Uterus (tissue), 4 donors: ENCODE results near the gene HS3ST6. TPM values are rescaled to one million over a fixed set of nuclear protein-coding genes. Genes with fewer than 3 reads are reported as not detected.

Experiments
- DNase-seq, 2 donors: peaks; one replicate each; pipeline ENCODE4 v3.0.0-alpha.2; 2019 to 2020
- H3K27ac ChIP-seq, 2 donors: fragments of 200-600 bp; sonication (generic); 1 replicate in 1 of 2; 2 replicates in 1 of 2; pipeline ENCODE4 v1.5.1; 2016 to 2018
- H3K27me3 ChIP-seq, 2 donors: fragments of 200-600 bp; sonication (generic); one replicate each; pipeline ENCODE4 v1.5.1; 2018 to 2019; ENCODE audit warnings: control low read depth in 1 of 2
- H3K36me3 ChIP-seq, 2 donors: fragments of 200-600 bp; sonication (generic); one replicate each; pipeline ENCODE4 v1.5.1; 2019; ENCODE audit warnings: control low read depth in 1 of 2
- H3K4me1 ChIP-seq, 2 donors: fragments of 200-600 bp; sonication (generic); one replicate each; pipeline ENCODE4 v1.5.1; 2018 to 2019; ENCODE audit warnings: control low read depth in 1 of 2
- H3K4me3 ChIP-seq, 2 donors: fragments of 200-600 bp; sonication (generic); 1 replicate in 1 of 2; 2 replicates in 1 of 2; pipeline ENCODE4 v1.5.1; 2018 to 2019; ENCODE audit warnings: mild to moderate bottlenecking in 1 of 2
- H3K9me3 ChIP-seq, 2 donors: fragments of 200-600 bp; sonication (generic); one replicate each; pipeline ENCODE4 v1.5.1; 2019; ENCODE audit warnings: control low read depth in 1 of 2
- CTCF ChIP-seq, 4 experiments: fragments of 200-600 bp in 2 of 4; fragments of 450-650 bp in 2 of 4; sonication (generic) in 2 of 4; IDR thresholded peaks; one replicate each; pipeline ENCODE4 v1.5.1; 2016 to 2019; ENCODE audit warnings: antibody characterized with exemption in 4 of 4, mild to moderate bottlenecking in 2 of 4, moderate library complexity in 1 of 4
- POLR2A ChIP-seq, 2 donors: fragments of 450-650 bp; IDR thresholded peaks; one replicate each; pipeline ENCODE4 v1.6.1; 2016; ENCODE audit warnings: antibody characterized with exemption in 2 of 2, mild to moderate bottlenecking in 1 of 2, moderate library complexity in 1 of 2
- intact Hi-C: fragments of 100-400 bp; cut with DNase I; formaldehyde crosslinking; loops from one replicate; pipeline ENCODE4 v1.15.1; 2023; ENCODE audit warnings: low total_unique reads
- total RNA-seq, 4 donors: library from RNA; depleted of rRNA in 3 of 4; stranded (reverse); fragments of >200 nt in 3 of 4; gene quantifications; one replicate each; pipeline versions ENCODE4 v1.1.0 to v1.2.4, GENCODE V29; 2014 to 2023
- donor health status: DM: yes; HTN: yes; CAD: no.

Gene HS3ST6
- total RNA-seq, 4 donors from 2014 or later = not detected

GRCh38 chr16:1916640-1916990 is 1.6 kb downstream of the HS3ST6 start:
- no peak for TF ChIP-seq CTCF (IDR thresholded peaks at IDR 0.05)
- TF ChIP-seq POLR2A (IDR thresholded peaks at IDR 0.05) = no peak
- H3K27me3 ChIP-seq = peaks cover 0 to 12% of the 10 kb centered on the region in 2 donors

GRCh38 chr16:1915732-1916639 is 2.2 kb downstream of the HS3ST6 start:
- no peak for DNase-seq
- no peak for TF ChIP-seq CTCF (IDR thresholded peaks at IDR 0.05)
- TF ChIP-seq POLR2A (IDR thresholded peaks at IDR 0.05) = no peak

More at GRCh38 chr16:1916640-1916990, 1.6 kb downstream of the HS3ST6 start:
- Histone ChIP-seq H3K4me1 (peaks cover 0 to 7% of the 10 kb centered on the region in 2 donors), H3K36me3 (no peaks in the 10 kb centered on the region), H3K4me3 (no peak overlapping the region), H3K27ac (no peak overlapping the region), H3K9me3 (no peaks in the 10 kb centered on the region)
- no peak for DNase-seq
- intact Hi-C loops = no loop called here

GRCh38 chr16:1914988-1915387 is 3.2 kb downstream of the HS3ST6 start:
- TF ChIP-seq POLR2A (IDR thresholded peaks at IDR 0.05) = no peak
- H3K36me3 ChIP-seq = no peaks in the 10 kb centered on the region
- peaks cover 0 to 7% of the 10 kb centered on the region in 2 donors for H3K4me1 ChIP-seq
- H3K27me3 ChIP-seq = peaks cover 0 to 12% of the 10 kb centered on the region in 2 donors
- H3K9me3 ChIP-seq = no peaks in the 10 kb centered on the region
- intact Hi-C loops = no loop called here
- DNase-seq = no peak
- no peak overlapping the region for H3K4me3 ChIP-seq
- H3K27ac ChIP-seq = no peak overlapping the region

More at GRCh38 chr16:1915732-1916639, 2.2 kb downstream of the HS3ST6 start:
- Histone ChIP-seq H3K27ac (no peak overlapping the region), H3K4me3 (no peak overlapping the region), H3K36me3 (no peaks in the 10 kb centered on the region), H3K9me3 (no peaks in the 10 kb centered on the region), H3K27me3 (peaks cover 0 to 12% of the 10 kb centered on the region in 2 donors), H3K4me1 (peaks cover 0 to 7% of the 10 kb centered on the region in 2 donors)
- intact Hi-C loops = no loop called here

GRCh38 chr16:1914084-1914608 is 4.1 kb downstream of the HS3ST6 start:
- H3K9me3 ChIP-seq = no peaks in the 10 kb centered on the region
- H3K36me3 ChIP-seq = no peaks in the 10 kb centered on the region
- intact Hi-C loops = no loop called here
- H3K4me1 ChIP-seq = peaks cover 0 to 7% of the 10 kb centered on the region in 2 donors
- peaks cover 0 to 7% of the 10 kb centered on the region in 2 donors for H3K27me3 ChIP-seq
- TF ChIP-seq POLR2A (IDR thresholded peaks at IDR 0.05) = no peak
- TF ChIP-seq CTCF (IDR thresholded peaks at IDR 0.05) = no peak
- DNase-seq = no peak
- no peak overlapping the region for H3K27ac ChIP-seq
- no peak overlapping the region for H3K4me3 ChIP-seq

- Histone ChIP-seq H3K4me1 (peaks cover 0 to 4% of the 10 kb centered on the region in 2 donors), H3K9me3 (no peaks in the 10 kb centered on the region), H3K27ac (no peak overlapping the region), H3K27me3 (peaks cover 0 to under 1% of the 10 kb centered on the region in 2 donors), H3K36me3 (no peaks in the 10 kb centered on the region), H3K4me3 (no peak overlapping the region)
- no peak for DNase-seq
- intact Hi-C loops = no loop called here
- TF ChIP-seq POLR2A (IDR thresholded peaks at IDR 0.05) (no peak), CTCF (IDR thresholded peaks at IDR 0.05) (no peak)
These were observed 4.7 kb downstream of the HS3ST6 start for GRCh38 chr16:1913327-1914083.
